H1 (cell line): ENCODE data around the gene PIF1. TPM values are rescaled to one million over a fixed set of nuclear protein-coding genes. Genes with fewer than 3 reads are reported as not detected.

Experiments
- CTCF ChIA-PET: fragments of 300-600 bp; sonication (Branson Sonifier 250); formaldehyde crosslinking; loops from one replicate; lab custom pipeline; 2021; ENCODE audit not compliant: partially characterized antibody; lab: Charles Lee
- POLR2A ChIA-PET: fragments of 300-600 bp; sonication (Branson Sonifier 250); formaldehyde crosslinking; loops from one replicate; lab custom pipeline; 2021; ENCODE audit warnings: inconsistent platforms; ENCODE audit not compliant: partially characterized antibody; lab: Charles Lee
- DNase-seq, 2 experiments: peaks; one replicate each; pipeline versions ENCODE4 v3.0.0 to v3.0.0-alpha.2; 2010 to 2022; ENCODE audit warnings: low spot score in 2 of 2, low read depth in 1 of 2, mixed read lengths in 1 of 2
- FAIRE-seq: peaks from 2 replicates; lab custom pipeline; 2011; peaks lifted over from hg19 to GRCh38; lab: Jason Lieb, UNC
- H2AFZ ChIP-seq: 2 replicates; pipeline ENCODE4 v1.8.1; 2012; ENCODE audit warnings: low read length, inconsistent platforms
- H2AK5ac ChIP-seq: 2 replicates; pipeline ENCODE4 v1.6.1; 2013; ENCODE audit warnings: low read depth, low read length
- H2BK120ac ChIP-seq: replicated peaks from 2 replicates; pipeline ENCODE3; 2013; ENCODE audit warnings: low read depth, low read length, inconsistent platforms
- H2BK12ac ChIP-seq: 2 replicates; pipeline ENCODE4 v1.6.1; 2013; ENCODE audit warnings: low read depth, low read length
- H2BK15ac ChIP-seq: 2 replicates; pipeline ENCODE4 v1.6.1; 2013; ENCODE audit warnings: low read length
- H2BK20ac ChIP-seq: 2 replicates; pipeline ENCODE4 v1.6.1; 2013; ENCODE audit warnings: low read length
- H2BK5ac ChIP-seq: 2 replicates; pipeline ENCODE4 v1.6.1; 2013; ENCODE audit warnings: low read depth, low read length
- H3K14ac ChIP-seq: 2 replicates; pipeline ENCODE4 v1.6.1; 2013; ENCODE audit warnings: inconsistent platforms; ENCODE audit not compliant: insufficient read length
- H3K18ac ChIP-seq: 2 replicates; pipeline ENCODE4 v1.6.1; 2013; ENCODE audit warnings: low read length; ENCODE audit errors: extremely low read depth
- H3K23ac ChIP-seq: 2 replicates; pipeline ENCODE4 v1.6.1; 2013; ENCODE audit warnings: inconsistent platforms; ENCODE audit not compliant: insufficient read length
- H3K23me2 ChIP-seq: 2 replicates; pipeline ENCODE4 v1.6.1; 2013; ENCODE audit warnings: low read depth, low read length
- H3K27ac ChIP-seq: 2 replicates; pipeline ENCODE4 v1.6.1; 2011; ENCODE audit warnings: low read depth, low read length, inconsistent platforms
- H3K27me3 ChIP-seq, 4 experiments: replicated peaks in 1 of 4; 1 replicate in 1 of 4; 2 replicates in 3 of 4; pipeline versions ENCODE4 v1.6.1 to v1.8.1; 2011 to 2013; ENCODE audit warnings: low read length in 3 of 4, mild to moderate bottlenecking in 3 of 4, inconsistent platforms in 2 of 4, mixed read lengths in 2 of 4, moderate library complexity in 1 of 4; ENCODE audit not compliant: control insufficient read depth in 3 of 4, insufficient read depth in 3 of 4; ENCODE audit errors: extremely low read depth in 1 of 4
- H3K36me3 ChIP-seq, 4 experiments: 2 replicates each; pipeline versions ENCODE4 v1.6.1 to v1.8.1; 2011 to 2013; ENCODE audit warnings: mild to moderate bottlenecking in 4 of 4, low read length in 3 of 4, moderate library complexity in 2 of 4, control low read depth in 1 of 4, inconsistent platforms in 1 of 4; ENCODE audit not compliant: insufficient read depth in 4 of 4, control insufficient read depth in 2 of 4
- H3K4ac ChIP-seq: replicated peaks from 2 replicates; pipeline ENCODE3; 2013; ENCODE audit warnings: low read length, low read depth, mixed read lengths, inconsistent platforms; ENCODE audit not compliant: insufficient read length
- H3K4me1 ChIP-seq, 4 experiments: replicated peaks in 1 of 4; 1 replicate in 1 of 4; 2 replicates in 3 of 4; pipeline versions ENCODE4 v1.6.1 to v1.8.1; 2011 to 2013; ENCODE audit warnings: low read length in 3 of 4, inconsistent platforms in 2 of 4, mixed read lengths in 1 of 4; ENCODE audit not compliant: insufficient read depth in 4 of 4, control insufficient read depth in 3 of 4
- H3K4me2 ChIP-seq, 2 experiments: 2 replicates each; pipeline versions ENCODE4 v1.6.1 to v1.8.1; 2011 to 2013; ENCODE audit warnings: low read depth in 2 of 2, low read length in 2 of 2, control low read depth in 1 of 2, inconsistent platforms in 1 of 2, mild to moderate bottlenecking in 1 of 2; ENCODE audit not compliant: insufficient read depth in 1 of 2
- H3K4me3 ChIP-seq, 4 experiments: fragments of 200-600, 300-600 bp in 1 of 4; sonication (generic), shearing (Covaris generic), sonication (Bioruptor Twin) in 1 of 4; 2 replicates each; pipeline versions ENCODE4 v1.5.1 to v1.8.1; 2011 to 2016; ENCODE audit warnings: low read length in 4 of 4, low read depth in 3 of 4, control low read depth in 2 of 4, inconsistent platforms in 2 of 4, mild to moderate bottlenecking in 2 of 4, mixed read lengths in 1 of 4, moderate library complexity in 1 of 4; ENCODE audit not compliant: insufficient read depth in 2 of 4; ENCODE audit errors: extremely low read depth in 1 of 4
- H3K56ac ChIP-seq: replicated peaks from 2 replicates; pipeline ENCODE3; 2013; ENCODE audit warnings: low read depth, mild to moderate bottlenecking, mixed read lengths, low read length, inconsistent platforms; ENCODE audit not compliant: insufficient read length
- H3K79me1 ChIP-seq: 2 replicates; pipeline ENCODE4 v1.6.1; 2013; ENCODE audit warnings: low read depth, low read length, control low read depth
- H3K79me2 ChIP-seq, 2 experiments: 2 replicates each; pipeline versions ENCODE4 v1.6.1 to v1.8.1; 2012 to 2013; ENCODE audit warnings: low read length in 2 of 2, mild to moderate bottlenecking in 2 of 2, inconsistent platforms in 1 of 2; ENCODE audit not compliant: insufficient read depth in 2 of 2, control insufficient read depth in 1 of 2
- H3K9ac ChIP-seq, 4 experiments: replicated peaks in 1 of 4; 1 replicate in 1 of 4; 2 replicates in 3 of 4; pipeline versions ENCODE4 v1.6.1 to v1.8.1; 2011 to 2013; ENCODE audit warnings: low read depth in 3 of 4, low read length in 3 of 4, control low read depth in 2 of 4, mild to moderate bottlenecking in 2 of 4, moderate library complexity in 2 of 4, inconsistent platforms in 1 of 4; ENCODE audit errors: extremely low read depth in 1 of 4
- H3K9me3 ChIP-seq, 2 experiments: 2 replicates each; pipeline versions ENCODE4 v1.6.1 to v1.8.1; 2012 to 2013; ENCODE audit warnings: mild to moderate bottlenecking in 2 of 2, moderate library complexity in 2 of 2, control low read depth in 1 of 2, inconsistent platforms in 1 of 2, low read depth in 1 of 2, low read length in 1 of 2, mixed read lengths in 1 of 2; ENCODE audit not compliant: insufficient read depth in 2 of 2
- H4K20me1 ChIP-seq, 2 experiments: replicated peaks in 1 of 2; 2 replicates each; pipeline versions ENCODE3 to v1.8.1; 2011 to 2013; ENCODE audit warnings: inconsistent platforms in 2 of 2, low read length in 2 of 2, mild to moderate bottlenecking in 1 of 2; ENCODE audit not compliant: insufficient read depth in 2 of 2, control insufficient read depth in 1 of 2
- H4K5ac ChIP-seq: 2 replicates; pipeline ENCODE4 v1.6.1; 2013; ENCODE audit warnings: low read length, low read depth, mixed read lengths, inconsistent platforms; ENCODE audit not compliant: insufficient read length
- H4K8ac ChIP-seq: 2 replicates; pipeline ENCODE4 v1.8.0; 2013; ENCODE audit warnings: mild to moderate bottlenecking, moderate library complexity, low read length, inconsistent platforms; ENCODE audit not compliant: insufficient read depth; ENCODE audit errors: extremely low read depth
- H4K91ac ChIP-seq: replicated peaks from 2 replicates; pipeline ENCODE3; 2013; ENCODE audit warnings: low read length, mixed read lengths, inconsistent platforms; ENCODE audit not compliant: insufficient read length
- ASH2L ChIP-seq: fragments of 200-600, 300-600 bp; sonication (generic); IDR thresholded peaks from one replicate; pipeline ENCODE4 v1.7.1; 2017; ENCODE audit warnings: low read length
- ATF2 ChIP-seq: IDR thresholded peaks from 2 replicates; pipeline ENCODE4 v1.6.1; 2012; ENCODE audit warnings: low read length, inconsistent platforms
- BCL11A ChIP-seq, 2 experiments: IDR thresholded peaks; one replicate each; pipeline ENCODE4 v1.6.1; 2011; ENCODE audit warnings: low read depth in 2 of 2, low read length in 2 of 2, mild to moderate bottlenecking in 2 of 2
- BRCA1 ChIP-seq: IDR thresholded peaks from 2 replicates; pipeline ENCODE4 v1.6.1; 2012; ENCODE audit warnings: low read depth, low read length, improper control_type of control experiment
- CTCF ChIP-seq, 3 experiments: IDR thresholded peaks; 1 replicate in 2 of 3; 2 replicates in 1 of 3; pipeline versions ENCODE4 v1.5.1 to v1.6.1; 2011; ENCODE audit warnings: low read length in 3 of 3, mild to moderate bottlenecking in 3 of 3, inconsistent platforms in 2 of 3, low read depth in 1 of 3, moderate library complexity in 1 of 3; ENCODE audit not compliant: insufficient read depth in 1 of 3; ENCODE audit errors: control extremely low read depth in 1 of 3
- RAD21 ChIP-seq, 2 experiments: IDR thresholded peaks in 1 of 2; conservative IDR thresholded peaks in 1 of 2; 2 replicates each; pipeline ENCODE4 v1.6.1; 2011; ENCODE audit warnings: low read depth in 2 of 2, low read length in 2 of 2, improper control_type of control experiment in 1 of 2, inconsistent platforms in 1 of 2, mild to moderate bottlenecking in 1 of 2, moderate library complexity in 1 of 2
- SIX5 ChIP-seq: IDR thresholded peaks from 2 replicates; pipeline ENCODE4 v1.6.1; 2011; ENCODE audit warnings: mild to moderate bottlenecking, low read depth, low read length
- SUZ12 ChIP-seq: fragments of 200-600 bp; sonication (generic); IDR thresholded peaks from 2 replicates; pipeline ENCODE4 v1.6.1; 2012; ENCODE audit warnings: mild to moderate bottlenecking, inconsistent platforms, low read length, moderate library complexity, mixed read lengths
- TBP ChIP-seq: IDR thresholded peaks from 2 replicates; pipeline ENCODE4 v1.6.1; 2011; ENCODE audit warnings: low read depth, low read length, improper control_type of control experiment
- WGBS, 2 experiments: shearing (Covaris generic) in 1 of 2; methylation state at CpG; one replicate each; pipeline versions ENCODE4 v1.1.6 to v1.1.7; 2013 to 2015; ENCODE audit warnings: low lambda C conversion rate in 2 of 2, mixed read lengths in 2 of 2, inconsistent platforms in 1 of 2, low coverage in 1 of 2, missing lambda C conversion rate in 1 of 2; ENCODE audit not compliant: insufficient replicate concordance in 2 of 2, insufficient coverage in 1 of 2, insufficient read length in 1 of 2; ENCODE audit errors: extremely low coverage in 1 of 2, missing lambda C conversion rate in 1 of 2; 5-methylcytosine and 5-hydroxymethylcytosine counted together
- polyA plus RNA-seq, 7 experiments: library from polyadenylated mRNA; depleted of rRNA in 3 of 7; stranded (reverse) in 5 of 7; unstranded in 2 of 7; fragments of >200 nt in 5 of 7; fragments of 200-250 nt in 2 of 7; gene quantifications; 1 replicate in 5 of 7; 2 replicates in 1 of 7; 4 replicates in 1 of 7; pipeline versions ENCODE4 v1.2.1 to v1.2.3, GENCODE V29; 2011 to 2013; ENCODE audit warnings: missing spikeins in 2 of 7, mixed read lengths in 2 of 7
- total RNA-seq: library from RNA; stranded (reverse); fragmentation: NEBNext Ultra II Directional; extraction: Animal tissue kit (Norgen Biotek cat#: 25700); gene quantifications from 2 replicates; pipeline ENCODE4 v1.2.1, GENCODE V29; 2021

PIF1 gene
- total and polyA plus RNA-seq, 2 of the 8 experiments (the other 6 are each of a cell fraction or from before 2014, with no cell fraction given) = 73.3 to 138 TPM

DNA sequence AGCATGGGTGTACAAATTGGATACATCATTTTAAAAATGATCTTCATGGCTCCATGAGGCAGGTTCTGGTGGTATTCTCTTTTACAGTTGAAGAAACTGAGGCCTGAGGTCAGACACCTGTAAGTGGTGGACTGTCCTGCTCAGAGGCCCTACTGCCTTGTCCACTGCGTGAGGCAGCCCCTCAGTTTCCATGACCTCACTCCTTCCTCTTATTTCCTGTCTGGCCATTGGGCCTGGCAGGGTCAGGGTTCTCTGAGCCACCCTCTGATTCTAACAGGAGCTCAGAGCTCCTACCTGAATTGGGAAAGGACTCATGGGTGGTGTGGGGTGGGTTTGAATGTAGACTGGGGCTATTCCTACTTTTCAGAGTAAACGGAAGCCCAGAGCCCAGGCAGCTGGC is 33.8 kb upstream of the PIF1 start:
- no peak overlapping the region for H3K23ac ChIP-seq
- H3K27me3 ChIP-seq = no peaks in the 10 kb centered on the region
- H2BK5ac ChIP-seq = no peak overlapping the region
- no peaks in the 10 kb centered on the region for H3K23me2 ChIP-seq
- peaks cover 4 to 26% (median 14%) of the 10 kb centered on the region in 4 experiments; a peak in 6 of 8 replicates for H3K36me3 ChIP-seq
- no peak overlapping the region for H2BK12ac ChIP-seq
- H3K4ac ChIP-seq = no peak overlapping the region
- 100% methylated on average over 2 of the region's 2 CpGs; no CpG with 5 or more reads in 1 of the 2 experiments for WGBS, 2 experiments
- peaks cover 22% of the 10 kb centered on the region for H3K79me1 ChIP-seq
- DNase-seq = no peak
- no peak overlapping the region for H2AK5ac ChIP-seq
- no peaks in the 10 kb centered on the region for H3K9me3 ChIP-seq
- H3K4me2 ChIP-seq = no peak overlapping the region
- H3K56ac ChIP-seq = no peak overlapping the region
- H4K5ac ChIP-seq = no peak overlapping the region
- H4K91ac ChIP-seq = no peak overlapping the region
- no peak overlapping the region for H3K14ac ChIP-seq
- H2BK15ac ChIP-seq = no peak overlapping the region
- H4K8ac ChIP-seq = no peak overlapping the region
- H2BK20ac ChIP-seq = no peak overlapping the region
- no peak overlapping the region for H2AFZ ChIP-seq
- H3K27ac ChIP-seq = no peak overlapping the region
- H3K18ac ChIP-seq = no peak overlapping the region
- H3K9ac ChIP-seq = no peak overlapping the region
- POLR2A ChIA-PET = interaction anchor here (1.0 to 1.9 kb wide), 6 partner anchors 11 to 33 kb away, joined by 3 to 7 read pairs (median 4); partner anchors contain the start of gene PIF1
- H3K79me2 ChIP-seq = peaks cover 0 to 31% of the 10 kb centered on the region in 2 experiments; a peak in 2 of 4 replicates
- H3K4me3 ChIP-seq = no peak overlapping the region
- no peak for FAIRE-seq
- H2BK120ac ChIP-seq = no peak overlapping the region
- peaks cover 2 to 18% of the 10 kb centered on the region in 2 experiments for H4K20me1 ChIP-seq
- CTCF ChIA-PET = interaction anchor here (0.8 to 1.5 kb wide), 6 partner anchors 9 to 170 kb away, joined by 3 to 5 read pairs (median 3); no protein-coding TSS in a partner anchor
- peaks cover 0 to 27% (median 17%) of the 10 kb centered on the region in 4 experiments; a peak in 6 of 7 replicates for H3K4me1 ChIP-seq
- TF ChIP-seq SIX5 (no peak), ATF2 (no peak), CTCF (IDR thresholded peaks at IDR 0.05; ENCODE audit: control extremely low read depth in 1 of 3, insufficient read depth in 1 of 3, low read depth in 1 of 3, low read length in 3 of 3) (no peak), TBP (no peak), BRCA1 (no peak), BCL11A (IDR thresholded peaks at IDR 0.05; ENCODE audit: low read depth in 2 of 2, low read length in 2 of 2) (no peak), SUZ12 (no peak), RAD21 (IDR thresholded peaks at IDR 0.05 in 1 of 2, conservative IDR thresholded peaks at IDR 0.05 in 1 of 2; ENCODE audit: low read depth in 2 of 2, low read length in 2 of 2) (no peak), ASH2L (no peak)
